HCT116 (cell line): ENCODE results near the gene TIAM2.

Source experiments
- EZH2phosphoT487 ChIP-seq: fragments of 200-600 bp; IDR thresholded peaks from 2 replicates; pipeline ENCODE4 v1.6.1; 2018; ENCODE audit warnings: antibody characterized with exemption, borderline replicate concordance
- POLR2AphosphoS5 ChIP-seq: IDR thresholded peaks from 2 replicates; pipeline ENCODE4 v1.6.1; 2011; ENCODE audit warnings: mild to moderate bottlenecking, low read depth, low read length, moderate library complexity
- RAD21 ChIP-seq: IDR thresholded peaks from 2 replicates; pipeline ENCODE4 v1.6.1; 2012; ENCODE audit warnings: low read depth, mild to moderate bottlenecking
- SIN3A ChIP-seq: IDR thresholded peaks from 2 replicates; pipeline ENCODE4 v1.6.1; 2012; ENCODE audit warnings: low read depth
- SP1 ChIP-seq: IDR thresholded peaks from 2 replicates; pipeline ENCODE4 v1.6.1; 2012; ENCODE audit warnings: low read depth
- TCF7L2 ChIP-seq: IDR thresholded peaks from 2 replicates; pipeline ENCODE4 v1.7.0; 2011; ENCODE audit warnings: borderline replicate concordance, inconsistent platforms; ENCODE audit not compliant: insufficient read depth, insufficient read length; ENCODE audit errors: extremely low read depth
- ZNF274 ChIP-seq: fragments of 200-500 bp; sonication (Bioruptor generic); IDR thresholded peaks from 2 replicates; pipeline ENCODE4 v1.6.1; 2014; ENCODE audit warnings: mild to moderate bottlenecking, low read depth, low read length, inconsistent platforms
- TF ChIP-seq, protein P1 (sequence below), 3 experiments: fragments of 200-600 bp in 1 of 3; sonication (generic) in 1 of 3; IDR thresholded peaks in 2 of 3; conservative IDR thresholded peaks in 1 of 3; 2 replicates each; pipeline ENCODE4 v1.5.1; 2012 to 2017; ENCODE audit warnings: low read depth in 2 of 3, low read length in 2 of 3, antibody characterized with exemption in 1 of 3, borderline replicate concordance in 1 of 3, control low read depth in 1 of 3, mild to moderate bottlenecking in 1 of 3, mixed read lengths in 1 of 3, mixed run types in 1 of 3, moderate library complexity in 1 of 3; ENCODE audit not compliant: insufficient read depth in 1 of 3
- TF ChIP-seq, protein P2 (sequence below): IDR thresholded peaks from 2 replicates; pipeline ENCODE4 v1.6.1; 2012

DNA sequence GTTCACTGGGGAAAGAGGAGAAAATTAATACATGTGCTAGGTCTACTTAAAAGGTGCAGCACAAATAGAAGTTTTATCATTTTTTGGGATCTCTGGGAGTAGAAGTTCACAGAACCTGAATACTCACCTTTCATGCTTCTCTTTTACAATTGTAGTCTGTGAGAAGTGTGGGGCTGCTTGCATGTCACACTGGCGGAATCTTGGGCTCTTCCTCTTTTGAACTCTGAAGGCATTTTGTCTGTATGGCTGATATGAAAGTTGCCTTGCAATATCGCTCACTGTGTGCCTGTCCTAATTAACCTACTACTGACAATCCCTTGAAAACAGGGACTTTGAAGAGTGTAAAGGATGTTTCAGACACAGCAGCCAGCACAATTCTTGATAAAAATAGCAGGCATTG lies 202.8 kb downstream of the TIAM2 start:
- TF ChIP-seq, protein P1, sequence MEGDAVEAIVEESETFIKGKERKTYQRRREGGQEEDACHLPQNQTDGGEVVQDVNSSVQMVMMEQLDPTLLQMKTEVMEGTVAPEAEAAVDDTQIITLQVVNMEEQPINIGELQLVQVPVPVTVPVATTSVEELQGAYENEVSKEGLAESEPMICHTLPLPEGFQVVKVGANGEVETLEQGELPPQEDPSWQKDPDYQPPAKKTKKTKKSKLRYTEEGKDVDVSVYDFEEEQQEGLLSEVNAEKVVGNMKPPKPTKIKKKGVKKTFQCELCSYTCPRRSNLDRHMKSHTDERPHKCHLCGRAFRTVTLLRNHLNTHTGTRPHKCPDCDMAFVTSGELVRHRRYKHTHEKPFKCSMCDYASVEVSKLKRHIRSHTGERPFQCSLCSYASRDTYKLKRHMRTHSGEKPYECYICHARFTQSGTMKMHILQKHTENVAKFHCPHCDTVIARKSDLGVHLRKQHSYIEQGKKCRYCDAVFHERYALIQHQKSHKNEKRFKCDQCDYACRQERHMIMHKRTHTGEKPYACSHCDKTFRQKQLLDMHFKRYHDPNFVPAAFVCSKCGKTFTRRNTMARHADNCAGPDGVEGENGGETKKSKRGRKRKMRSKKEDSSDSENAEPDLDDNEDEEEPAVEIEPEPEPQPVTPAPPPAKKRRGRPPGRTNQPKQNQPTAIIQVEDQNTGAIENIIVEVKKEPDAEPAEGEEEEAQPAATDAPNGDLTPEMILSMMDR (IDR thresholded peaks at IDR 0.05 in 2 of 3, conservative IDR thresholded peaks at IDR 0.05 in 1 of 3; ENCODE audit: borderline replicate concordance in 1 of 3, insufficient read depth in 1 of 3, low read depth in 2 of 3, low read length in 2 of 3) = no peak
- TF ChIP-seq, protein P2, sequence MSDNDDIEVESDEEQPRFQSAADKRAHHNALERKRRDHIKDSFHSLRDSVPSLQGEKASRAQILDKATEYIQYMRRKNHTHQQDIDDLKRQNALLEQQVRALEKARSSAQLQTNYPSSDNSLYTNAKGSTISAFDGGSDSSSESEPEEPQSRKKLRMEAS = no peak
- TF ChIP-seq POLR2AphosphoS5 = no peak
- TF ChIP-seq SP1 = no peak
- TF ChIP-seq EZH2phosphoT487 = no peak
- TF ChIP-seq RAD21 = no peak
- TF ChIP-seq ZNF274 = no peak
- no peak for TF ChIP-seq TCF7L2
- no peak for TF ChIP-seq SIN3A
